Middle frontal gyrus (tissue), 1 donor: ENCODE results near the gene TRPM1.

ENCODE experiments used
- DNase-seq: peaks from one replicate; pipeline ENCODE4 v3.0.0-alpha.2; 2015; ENCODE audit warnings: low spot score; ENCODE audit errors: extremely low spot score

Gene TRPM1

DNA sequence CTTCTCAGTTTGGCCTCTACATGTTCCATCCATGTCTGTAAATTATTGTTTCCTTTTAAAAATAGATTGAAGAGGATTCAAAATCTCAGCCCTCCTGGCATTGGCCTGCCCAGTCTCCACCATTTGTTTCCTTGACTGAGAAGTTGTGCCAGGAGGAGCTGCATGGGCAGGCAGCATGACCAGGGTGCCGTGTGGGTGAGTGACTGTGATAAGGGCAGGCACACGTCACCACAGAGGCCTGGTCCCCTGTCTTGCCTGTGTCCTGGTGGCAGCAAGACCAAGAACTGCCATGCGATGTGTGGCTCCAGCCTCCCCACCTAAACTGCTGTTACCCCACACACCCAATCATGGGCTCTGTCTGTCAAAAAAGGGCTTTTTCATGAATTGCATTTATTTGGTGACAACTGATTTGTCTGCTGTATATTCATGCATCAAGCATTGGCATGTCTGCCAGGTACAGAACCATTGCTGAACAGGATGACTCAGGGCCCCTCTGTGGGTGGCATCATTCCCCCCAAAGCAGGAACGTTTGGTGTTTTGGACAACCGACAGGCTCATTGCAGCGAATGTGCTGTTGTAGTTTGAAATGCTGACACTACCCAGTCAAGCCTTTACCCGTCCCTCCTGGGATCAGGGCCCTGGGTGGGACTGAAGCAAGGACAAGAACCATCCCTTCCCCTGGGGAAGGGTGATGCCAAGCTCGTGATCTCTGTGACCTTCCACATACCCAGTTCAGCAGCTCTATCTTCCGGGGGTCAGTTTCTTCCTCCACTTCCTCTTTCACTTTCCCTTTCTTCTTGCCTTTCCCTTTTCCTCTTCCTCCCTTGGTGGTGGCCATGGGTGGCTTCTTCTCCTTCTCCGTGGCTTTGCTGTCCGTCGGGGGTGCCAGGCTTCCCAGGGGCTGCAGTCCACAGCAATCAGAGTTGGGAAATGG lies 51.6 kb downstream of the TRPM1 start:
- DNase-seq: no peak

DNA sequence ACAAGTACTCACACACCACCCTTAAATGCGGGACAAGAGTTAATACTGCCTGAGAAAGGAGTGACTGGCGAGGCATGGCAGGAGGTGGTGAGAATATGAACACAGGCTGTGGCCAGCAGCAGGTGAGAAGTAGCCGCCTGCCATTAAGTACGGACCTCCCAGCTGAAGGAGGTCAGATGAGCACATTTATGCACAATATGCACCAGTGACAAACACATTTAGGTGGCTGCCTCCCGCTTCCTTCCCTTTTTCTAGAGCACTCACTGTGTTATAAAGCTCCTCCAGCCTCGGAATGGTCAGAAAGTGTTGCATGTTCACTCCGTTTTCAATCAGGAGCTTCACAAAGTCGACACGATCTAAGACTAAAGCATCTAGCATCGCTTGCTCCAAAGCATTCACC lies 52.4 kb downstream of the TRPM1 start:
- no peak for DNase-seq

DNA sequence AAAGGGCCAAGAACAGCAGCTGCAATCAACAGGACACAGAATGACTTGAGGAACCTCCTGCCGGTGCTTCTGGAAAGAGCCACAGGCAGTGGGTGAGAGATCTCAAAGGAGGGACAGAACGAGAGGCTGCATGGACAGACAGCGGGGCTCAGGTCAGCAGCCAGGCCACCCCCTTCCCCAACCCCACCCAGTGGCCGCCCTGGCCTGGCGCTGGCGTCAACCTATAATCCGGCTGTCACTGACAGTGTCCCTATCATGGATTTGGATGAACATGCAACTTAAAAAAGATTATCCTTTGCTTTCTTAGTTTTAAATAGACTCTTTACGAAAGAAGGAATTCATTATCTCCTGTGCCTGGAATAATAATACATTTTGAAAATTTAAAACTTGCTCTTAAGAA lies 54.1 kb downstream of the TRPM1 start:
- no peak for DNase-seq

DNA sequence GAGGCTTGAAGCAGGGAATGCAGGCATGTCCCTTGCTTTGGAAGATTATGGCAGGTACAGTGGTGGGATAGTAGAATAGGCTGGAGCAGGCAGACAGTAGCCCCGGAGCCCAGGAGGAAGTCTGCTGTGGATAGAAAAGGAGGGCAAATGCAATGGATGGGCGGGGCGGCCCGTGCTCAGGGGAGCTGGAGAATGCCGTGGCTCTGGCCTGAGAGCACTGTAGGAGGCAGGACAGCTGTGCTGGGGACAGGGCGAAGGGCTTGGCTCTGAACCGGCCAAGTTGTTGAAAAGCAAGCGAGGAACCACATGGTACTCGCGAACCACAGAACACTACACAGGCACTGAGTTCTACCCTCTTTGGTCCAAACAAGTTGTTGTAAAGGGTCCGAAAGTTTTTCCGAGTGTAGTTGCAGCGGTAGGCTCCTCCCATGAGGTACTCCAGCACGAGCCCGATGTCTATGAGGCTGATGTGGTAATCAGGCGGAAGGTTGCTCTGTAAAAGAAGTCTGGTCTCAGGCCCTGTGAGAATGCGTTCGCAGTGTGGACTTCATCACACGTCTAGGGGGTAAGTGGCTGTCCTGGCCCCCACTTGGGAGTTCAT lies 54.7 kb downstream of the TRPM1 start:
- DNase-seq: no peak

DNA sequence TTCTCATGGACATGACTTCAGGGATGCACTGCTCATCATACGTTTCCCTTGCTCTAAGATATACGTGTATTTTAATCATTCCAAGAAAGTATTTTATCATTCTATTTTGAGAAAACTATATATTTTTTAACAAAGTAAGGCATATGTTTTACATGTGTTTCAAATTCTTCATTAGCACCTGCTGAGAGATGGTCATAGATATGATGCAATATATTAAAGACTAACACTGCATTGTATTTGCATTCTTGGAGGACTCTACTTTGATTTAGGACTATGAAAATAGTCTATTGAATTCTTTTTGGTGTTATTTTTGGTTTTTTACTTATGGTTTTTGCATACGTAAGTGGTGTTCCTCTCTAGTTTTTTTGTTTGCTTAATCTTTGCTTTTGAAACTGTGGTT lies 55.9 kb downstream of the TRPM1 start:
- DNase-seq: no peak

DNA sequence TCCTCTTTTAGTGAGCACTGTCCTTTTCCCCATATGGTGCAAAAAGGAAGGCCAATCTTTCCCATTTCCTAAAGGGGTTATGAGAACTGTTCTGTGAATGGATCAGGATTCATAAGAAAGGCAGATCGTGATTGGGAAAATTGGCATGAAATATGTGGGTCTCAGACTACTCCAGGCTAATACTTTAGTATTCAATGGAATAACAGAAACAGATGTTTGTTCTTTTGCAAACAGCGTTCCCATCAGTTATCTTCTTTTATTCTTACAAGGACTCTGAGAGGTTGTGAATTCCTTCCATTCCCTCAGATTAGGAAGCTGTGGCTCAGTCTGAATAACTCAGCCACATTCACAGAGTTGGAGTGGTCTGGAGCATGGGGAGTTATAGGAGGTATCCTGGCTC lies 58.8 kb downstream of the TRPM1 start:
- no peak for DNase-seq

DNA sequence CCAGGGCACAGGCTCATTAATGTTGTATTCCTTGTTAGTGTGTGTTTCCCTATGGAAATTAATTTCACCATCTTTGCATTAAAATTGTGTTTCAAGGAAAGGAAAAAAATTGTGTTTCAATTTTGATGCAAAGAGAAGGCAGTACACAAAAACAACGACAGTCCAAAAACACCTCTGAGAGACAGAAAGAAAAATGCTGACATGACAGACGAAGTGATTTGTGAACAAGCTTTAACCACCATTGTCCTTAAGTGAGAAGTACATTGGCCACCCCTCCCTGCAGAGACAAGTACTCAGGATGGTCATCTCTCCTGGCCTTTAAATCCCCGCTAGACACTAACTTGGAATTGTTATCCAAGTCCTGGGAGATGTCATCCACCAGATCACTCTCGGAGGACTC lies 59.9 kb downstream of the TRPM1 start:
- no peak for DNase-seq

DNA sequence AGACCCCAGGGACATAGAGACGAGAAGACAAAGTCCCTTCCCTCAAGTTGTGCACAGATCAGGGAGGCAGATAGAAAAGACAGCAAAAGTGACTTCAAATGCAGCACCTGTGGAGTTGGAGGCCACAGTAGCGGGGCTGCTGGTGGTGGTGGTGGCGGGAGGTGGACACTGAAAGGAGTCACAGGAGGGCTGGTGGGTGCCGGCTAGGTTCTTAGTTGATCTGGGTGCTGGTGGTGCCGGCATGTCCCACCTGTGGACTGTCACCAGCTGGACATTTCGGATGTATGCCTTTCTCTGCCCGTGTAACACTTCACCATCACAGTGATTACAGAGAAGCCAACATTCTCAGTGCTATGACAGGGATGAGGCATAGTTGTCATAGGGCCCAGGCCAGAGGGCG lies 60.9 kb downstream of the TRPM1 start:
- no peak for DNase-seq

DNA sequence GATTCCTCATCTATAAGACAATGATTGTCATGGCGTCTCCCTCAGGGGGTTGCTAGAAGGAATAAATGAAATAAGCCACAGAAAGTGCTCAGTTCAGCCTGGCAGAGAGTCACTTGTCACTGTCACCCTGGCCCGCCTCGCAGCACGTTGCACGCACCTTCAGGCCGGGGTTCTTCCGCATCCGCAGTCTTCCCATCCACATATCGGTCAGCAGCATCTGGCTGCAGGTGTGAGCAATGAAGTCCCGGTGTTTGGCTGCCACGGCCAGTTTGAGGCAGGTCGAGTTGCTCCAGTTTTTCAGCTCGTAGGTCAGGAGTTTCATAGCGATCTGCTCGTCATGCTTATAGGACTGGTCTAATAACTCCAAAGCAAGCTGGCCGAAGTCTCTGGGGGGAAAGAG lies 61.6 kb downstream of the TRPM1 start:
- DNase-seq: no peak

DNA sequence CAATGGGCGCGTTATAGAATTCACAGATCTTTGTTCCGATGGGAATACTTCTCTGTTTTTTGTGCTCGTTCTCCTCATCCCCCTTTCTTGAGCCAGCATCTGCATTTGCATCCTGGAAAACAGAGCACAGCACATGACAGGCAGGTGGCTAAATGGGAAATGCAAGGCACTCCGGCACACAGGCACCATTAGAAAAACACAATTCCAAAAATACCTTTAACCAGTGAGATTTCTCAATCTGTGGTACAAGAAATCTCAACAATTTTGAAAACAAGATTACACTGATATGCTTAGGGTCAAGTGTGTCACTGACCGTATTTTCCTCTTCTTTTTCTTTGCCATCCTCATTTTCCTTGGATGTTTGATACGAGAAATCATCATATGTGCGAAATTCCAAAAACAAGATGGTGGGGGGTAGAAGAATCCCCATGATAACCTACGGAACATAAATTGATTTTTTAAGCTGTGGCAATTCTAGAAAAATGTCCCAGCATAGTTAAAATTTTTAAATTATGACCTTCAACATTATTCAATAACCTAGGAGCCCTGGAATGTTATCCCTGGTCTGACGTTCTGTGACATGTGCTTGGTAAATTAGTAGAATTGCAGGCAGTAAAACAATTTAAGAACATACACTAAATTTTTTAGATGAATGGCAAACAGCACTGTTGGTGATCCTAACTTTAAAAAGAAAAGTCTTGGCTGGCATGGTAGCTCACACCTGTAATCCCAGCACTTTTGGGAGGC lies 63.6 kb downstream of the TRPM1 start:
- no peak for DNase-seq

DNA sequence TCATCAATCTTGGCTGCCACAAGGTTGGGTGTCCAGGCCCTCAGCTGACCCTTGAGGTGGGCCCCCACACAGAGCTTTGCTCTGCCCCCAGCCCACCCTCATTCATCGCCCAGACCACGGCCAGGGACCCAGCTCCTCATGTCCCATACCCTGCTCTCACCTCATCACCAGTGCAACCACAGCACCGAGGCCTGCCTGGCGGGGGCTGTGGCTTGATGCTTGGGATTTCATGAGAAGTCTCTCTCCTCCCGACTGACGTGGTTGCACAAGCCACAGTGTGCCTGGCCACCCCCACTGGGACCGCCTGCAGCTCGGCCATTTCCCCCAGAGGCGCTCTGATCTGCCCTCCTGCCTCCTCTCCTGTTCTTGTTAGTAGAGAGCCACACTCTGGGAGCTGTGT lies 64.7 kb downstream of the TRPM1 start:
- no peak for DNase-seq

DNA sequence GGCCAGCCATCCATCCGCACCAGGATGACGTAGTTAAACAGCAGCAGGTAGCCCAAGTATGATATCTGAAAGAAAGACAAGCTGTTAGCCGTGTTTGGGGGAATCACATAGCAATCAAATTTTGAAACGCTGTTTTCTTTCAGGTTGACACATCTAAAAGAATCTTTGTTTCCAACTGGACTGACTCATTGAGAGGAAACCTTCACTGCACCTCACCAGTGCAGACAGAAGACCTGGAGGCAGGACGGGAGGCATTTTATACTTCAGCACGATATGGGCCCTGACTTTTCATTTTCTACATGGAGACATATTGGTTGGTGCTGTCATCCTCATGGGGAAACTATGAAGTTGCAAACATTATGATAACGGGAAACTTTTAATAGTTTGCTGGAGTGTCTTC lies 65.9 kb downstream of the TRPM1 start:
- no peak for DNase-seq

DNA sequence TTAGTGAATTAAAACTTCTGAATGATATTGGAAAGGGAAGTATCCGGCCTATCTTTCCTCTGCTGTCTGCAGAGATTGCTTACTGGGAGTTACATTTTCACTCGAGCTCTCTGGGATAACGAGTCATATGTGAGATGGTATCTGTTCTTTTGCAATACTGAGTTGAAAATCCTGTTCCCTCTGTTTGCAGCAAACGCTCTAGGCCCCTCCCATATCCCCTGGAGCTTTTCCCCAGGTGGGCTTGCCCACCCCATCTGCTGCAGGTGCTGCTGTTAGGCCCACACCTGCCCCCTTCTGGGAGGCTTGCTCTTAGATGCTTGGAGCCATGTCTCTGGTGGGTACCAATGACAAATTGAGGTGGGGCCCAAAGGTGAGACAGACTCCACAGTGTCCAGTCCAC lies 67.4 kb downstream of the TRPM1 start:
- no peak for DNase-seq

DNA sequence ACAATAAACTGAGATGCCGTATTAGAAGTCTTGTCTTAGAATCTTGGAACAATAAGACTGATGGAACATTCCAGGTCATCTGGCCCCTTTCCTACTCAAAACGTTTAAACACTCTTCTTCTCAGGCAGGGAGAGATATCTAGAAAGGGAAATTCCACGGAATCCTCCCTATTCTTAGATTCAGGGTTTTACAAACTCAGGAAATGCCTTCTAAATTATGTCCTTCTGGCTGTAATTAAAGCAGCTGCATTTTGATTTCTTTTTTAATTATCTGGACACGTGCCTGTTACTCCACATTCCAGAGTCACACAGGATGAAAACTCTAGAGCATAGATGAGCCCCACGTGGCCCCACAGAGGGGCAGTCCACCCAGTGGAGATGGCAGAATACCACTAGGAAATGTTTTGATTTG lies 68.6 kb downstream of the TRPM1 start:
- no peak for DNase-seq

DNA sequence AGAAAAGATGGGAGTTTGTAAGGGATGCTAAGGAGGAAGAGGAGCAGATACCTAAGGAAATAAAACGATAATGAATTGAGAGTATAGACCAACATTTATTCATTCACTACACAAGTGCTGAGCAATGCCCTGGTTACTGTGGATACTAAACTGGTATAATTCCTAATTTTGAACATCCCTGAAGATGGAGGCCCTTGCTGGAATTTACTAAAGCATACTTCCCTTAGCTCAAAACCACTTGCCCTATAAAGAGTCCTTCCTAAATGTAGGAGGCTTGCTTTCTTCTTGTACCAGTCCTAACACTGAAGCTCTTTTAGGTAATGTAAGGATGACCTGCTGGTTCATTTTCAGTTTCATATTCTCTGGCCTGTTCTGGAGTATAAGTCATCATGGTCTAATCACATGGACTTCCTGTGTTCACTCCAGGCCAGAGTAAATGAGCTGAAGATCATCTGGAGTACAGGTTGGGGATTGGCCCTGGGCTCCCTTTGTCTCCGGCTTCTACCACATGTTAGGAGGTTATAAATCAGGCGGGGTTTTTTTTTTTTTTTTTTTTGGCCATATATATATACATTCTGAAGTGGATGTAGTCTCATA lies 70.0 kb downstream of the TRPM1 start:
- no peak for DNase-seq

DNA sequence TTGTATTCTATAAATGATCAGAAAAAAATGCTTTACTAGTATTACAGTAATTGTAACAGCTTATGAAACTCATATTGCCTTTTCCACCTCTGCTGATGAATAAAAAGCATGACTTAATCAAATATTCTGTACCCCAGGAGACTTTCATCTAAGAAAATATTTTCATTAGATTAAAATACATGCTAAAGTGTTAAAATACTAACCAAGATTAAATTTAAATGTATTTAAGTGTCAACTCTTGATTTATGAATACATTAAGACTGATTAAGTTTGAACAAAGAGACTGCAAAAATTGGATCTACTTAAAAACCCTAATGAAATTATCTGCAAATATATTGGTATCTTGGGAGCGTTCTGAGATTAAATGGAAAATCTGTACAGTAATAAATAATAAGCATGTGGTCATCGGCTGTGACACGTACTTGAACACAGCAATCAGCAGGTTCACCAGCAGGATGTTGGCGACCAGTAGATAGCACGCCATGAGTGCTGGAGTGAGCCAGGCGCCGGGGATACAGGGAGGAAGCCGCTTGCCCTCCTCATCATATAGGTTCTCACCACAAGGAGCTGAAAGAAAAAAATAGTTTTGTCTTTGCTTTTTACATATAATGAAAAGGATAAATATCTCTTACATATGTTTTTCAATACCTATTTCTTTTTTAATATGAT lies 73.5 kb downstream of the TRPM1 start:
- DNase-seq: no peak

DNA sequence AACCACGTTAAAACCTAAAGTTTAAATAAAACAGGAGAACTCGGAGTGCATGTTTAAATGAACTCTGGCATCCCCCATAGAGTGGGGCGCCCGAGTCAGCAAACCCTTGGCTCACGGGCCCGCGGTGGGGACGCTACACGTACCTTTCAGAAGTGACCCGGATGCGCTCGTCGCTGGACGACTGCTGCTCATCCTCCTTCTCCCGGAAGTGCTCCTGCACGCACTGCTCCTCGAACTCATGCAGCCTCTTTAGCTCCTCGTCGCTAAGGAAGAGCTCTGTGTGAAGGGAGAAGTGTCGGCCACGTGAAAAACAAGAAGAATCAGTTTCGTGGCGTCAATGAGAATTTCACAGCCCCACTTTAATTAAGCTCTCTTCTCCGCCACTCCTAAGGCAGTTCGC lies 75.5 kb downstream of the TRPM1 start:
- no peak for DNase-seq

DNA sequence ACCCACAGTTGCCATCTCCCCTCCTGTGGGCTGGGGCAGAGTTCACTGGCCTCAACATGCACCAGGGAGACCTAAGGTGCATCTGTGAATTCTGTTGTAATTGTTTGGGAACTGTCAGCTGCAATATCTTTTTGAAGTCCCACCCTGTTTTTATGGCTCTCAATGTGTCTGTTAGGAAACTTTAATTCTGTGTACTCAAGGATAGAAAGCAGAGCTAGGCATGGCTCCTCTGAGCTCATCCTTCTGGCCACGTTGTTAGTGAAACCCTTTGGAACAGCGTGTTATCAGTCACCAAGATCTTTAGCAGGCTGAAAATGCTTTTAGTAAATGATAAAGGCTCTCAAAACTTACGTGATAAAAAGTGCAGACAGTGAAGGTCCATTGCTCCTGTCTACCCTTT lies 76.5 kb downstream of the TRPM1 start:
- DNase-seq: no peak

DNA sequence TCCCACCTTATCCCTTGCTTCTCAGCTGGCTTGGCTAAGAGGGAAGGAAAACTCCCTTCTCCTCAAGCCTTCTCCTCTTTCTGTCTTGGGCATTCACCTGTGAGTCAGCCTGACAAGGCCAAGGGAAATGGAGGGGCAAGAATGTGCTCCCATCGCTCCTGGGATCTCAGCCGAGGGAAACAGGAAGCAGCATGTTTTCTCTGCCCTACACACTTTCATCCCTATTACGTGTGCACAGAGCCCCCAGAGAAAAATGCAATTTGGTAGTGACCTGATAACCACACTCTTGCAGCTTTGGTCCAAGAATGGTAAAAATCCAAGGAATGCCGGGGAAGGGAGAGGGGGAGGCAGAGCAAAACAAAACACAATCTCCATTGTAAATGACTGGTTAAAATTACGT lies 77.2 kb downstream of the TRPM1 start:
- no peak for DNase-seq

DNA sequence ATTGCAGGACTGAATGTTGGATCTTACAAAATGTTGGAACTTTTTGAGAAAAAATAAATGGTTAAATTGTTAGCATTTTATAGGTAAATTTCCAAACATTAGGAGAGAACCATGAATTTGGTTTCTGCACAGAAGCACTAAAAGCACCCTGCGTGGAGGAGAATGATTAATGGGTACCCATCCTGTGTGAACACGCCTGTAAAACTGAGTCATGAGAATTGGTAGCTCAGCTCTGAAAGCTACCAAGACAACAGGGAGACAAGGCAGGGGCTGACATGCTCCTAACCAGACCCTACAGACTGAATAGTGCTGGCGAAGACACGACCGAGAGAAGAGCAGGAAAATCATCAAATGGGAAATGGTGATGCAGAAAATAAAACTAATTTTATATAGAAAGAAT lies 77.7 kb downstream of the TRPM1 start:
- no peak for DNase-seq

DNA sequence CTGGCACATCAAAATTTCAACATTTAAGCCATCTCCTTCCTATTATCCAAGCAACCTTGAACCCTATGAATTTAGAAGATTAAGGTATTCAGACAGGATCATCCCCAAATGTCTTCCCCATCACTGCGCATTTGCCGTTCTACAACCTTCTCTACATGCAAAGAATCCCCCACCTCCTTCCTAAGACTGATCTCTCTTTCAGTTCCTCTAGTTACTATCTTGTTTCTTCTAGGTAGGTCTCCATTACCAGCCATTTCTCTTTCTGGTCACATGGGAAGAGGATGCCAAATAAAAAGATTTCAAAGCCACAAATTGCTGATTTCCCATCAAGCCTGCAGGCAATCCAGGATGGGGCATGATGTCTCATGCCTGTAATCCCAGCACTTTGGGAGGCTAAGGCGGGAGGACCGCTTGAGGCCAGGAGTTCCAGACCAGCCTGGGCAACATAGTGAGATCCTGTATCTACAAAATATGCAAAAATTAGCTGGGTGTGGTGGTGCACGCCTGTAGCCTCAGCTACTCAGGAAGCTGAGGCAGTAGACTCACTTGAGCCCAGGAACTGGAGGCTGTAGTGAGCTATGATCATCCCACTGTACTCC lies 80.4 kb downstream of the TRPM1 start:
- DNase-seq: no peak
